CD4-positive, alpha-beta T cell treated with Interleukin-4 for 1 hour (primary cell): Measurements from ENCODE around the gene XXYLT1.

Experiments used
- DNase-seq, 2 donors: peaks; one replicate each; pipeline ENCODE4 v3.0.0-alpha.2; 2020 to 2022

Gene XXYLT1

GRCh38 chr3:195073866-195074860 lies 196.8 kb downstream of the XXYLT1 start:
- no peak for DNase-seq

GRCh38 chr3:195072916-195073564 lies 197.9 kb downstream of the XXYLT1 start:
- DNase-seq: no peak

GRCh38 chr3:195071916-195072820 lies 198.8 kb downstream of the XXYLT1 start:
- no peak for DNase-seq

- DNase-seq: no peak
These were observed 199.8 kb downstream of the XXYLT1 start for GRCh38 chr3:195071011-195071728.

GRCh38 chr3:195070336-195070735 lies 200.6 kb downstream of the XXYLT1 start:
- DNase-seq: no peak

- no peak for DNase-seq
These were observed 201.3 kb downstream of the XXYLT1 start for GRCh38 chr3:195069501-195070251.

- DNase-seq: no peak
These were observed 202.6 kb downstream of the XXYLT1 start for GRCh38 chr3:195068084-195069080.

GRCh38 chr3:195066441-195066841 lies 204.5 kb downstream of the XXYLT1 start:
- no peak for DNase-seq

- DNase-seq: no peak
These were observed 205.1 kb downstream of the XXYLT1 start for GRCh38 chr3:195065864-195066185.

GRCh38 chr3:195065142-195065863 lies 205.7 kb downstream of the XXYLT1 start:
- no peak for DNase-seq

GRCh38 chr3:195064300-195064931 lies 206.5 kb downstream of the XXYLT1 start:
- no peak for DNase-seq

- no peak for DNase-seq
These were observed 207.3 kb downstream of the XXYLT1 start for GRCh38 chr3:195063581-195064193.

GRCh38 chr3:195062866-195063540 lies 208.0 kb downstream of the XXYLT1 start:
- DNase-seq: no peak

- DNase-seq: no peak
These were observed 209.0 kb downstream of the XXYLT1 start for GRCh38 chr3:195061756-195062655.

GRCh38 chr3:195060531-195061291 lies 210.2 kb downstream of the XXYLT1 start:
- no peak for DNase-seq

- no peak for DNase-seq
These were observed 210.8 kb downstream of the XXYLT1 start for GRCh38 chr3:195060217-195060481.
